Measurements from ENCODE around the gene PAK6.
A peak's percentile ranks its signal among the peaks of the same experiment; 100 is the strongest.

The PAK6 gene

GRCh38 chr15:40303576-40303975 lies 64.7 kb downstream of the PAK6 start:
- no peak for DNase-seq (ENCODE audit: low spot score)
- no peak for TF ChIP-seq CTCF (IDR thresholded peaks at IDR 0.05; ENCODE audit: extremely low read depth, insufficient read depth, missing control alignments)
- in situ Hi-C loops (cut with MboI; ENCODE audit: low pct_unique_long_range_greater_than_20kb, low sequenced_read_pairs, unreplicated experiment), result no loop called here

DNA sequence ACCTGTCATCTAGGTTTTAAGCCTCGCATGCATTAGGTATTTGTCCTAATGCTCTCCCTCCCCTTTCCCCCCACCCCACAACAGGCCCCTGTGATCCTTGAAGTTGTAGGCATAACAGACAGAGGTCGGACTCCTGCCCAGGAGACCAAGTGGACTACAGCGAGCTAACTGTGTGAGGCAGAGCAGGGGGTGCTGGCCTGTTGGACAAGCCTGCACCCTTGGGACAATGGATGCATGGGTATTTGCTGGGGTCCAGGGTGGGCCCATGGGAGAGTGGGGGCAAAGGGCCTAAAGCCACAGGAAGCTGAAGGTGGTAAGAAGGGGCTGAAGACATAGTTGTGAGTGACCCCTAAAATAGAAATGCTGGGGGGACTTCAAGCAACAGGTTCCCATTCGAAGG lies 66.4 kb downstream of the PAK6 start:
- in situ Hi-C loops (cut with MboI; ENCODE audit: low pct_unique_long_range_greater_than_20kb, low sequenced_read_pairs, unreplicated experiment), result no loop called here
- DNase-seq (ENCODE audit: low spot score), result no peak
- no peak for TF ChIP-seq CTCF (IDR thresholded peaks at IDR 0.05; ENCODE audit: extremely low read depth, insufficient read depth, missing control alignments)

DNA sequence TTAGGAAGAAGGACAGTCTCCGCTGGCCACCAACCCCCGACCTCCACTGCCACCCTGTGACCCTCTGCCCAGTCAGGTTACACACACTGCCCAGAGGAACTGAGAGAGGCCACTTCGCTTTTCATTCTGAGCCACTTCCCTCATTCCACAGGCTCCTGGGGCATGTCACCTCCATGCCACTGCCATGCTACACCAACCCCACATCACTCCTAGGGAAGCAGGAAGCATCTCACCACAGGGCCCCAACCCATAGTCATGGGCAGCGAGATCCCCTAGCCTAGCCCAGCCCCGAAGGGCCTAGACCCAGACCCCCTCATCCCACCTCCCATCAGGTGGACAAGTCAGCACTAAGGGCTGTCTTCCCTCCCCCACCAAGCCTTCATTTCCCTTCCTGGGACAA lies 67.5 kb downstream of the PAK6 start:
- DNase-seq (ENCODE audit: low spot score), result no peak
- in situ Hi-C loops (cut with MboI; ENCODE audit: low pct_unique_long_range_greater_than_20kb, low sequenced_read_pairs, unreplicated experiment), result no loop called here
- TF ChIP-seq CTCF (IDR thresholded peaks at IDR 0.05; ENCODE audit: extremely low read depth, insufficient read depth, missing control alignments), result no peak

- in situ Hi-C loops (cut with MboI; ENCODE audit: low pct_unique_long_range_greater_than_20kb, low sequenced_read_pairs, unreplicated experiment), result no loop called here
- no peak for DNase-seq (ENCODE audit: low spot score)
- TF ChIP-seq CTCF (IDR thresholded peaks at IDR 0.05; ENCODE audit: extremely low read depth, insufficient read depth, missing control alignments), result no peak
These were observed 68.0 kb downstream of the PAK6 start for GRCh38 chr15:40306908-40307307.

- DNase-seq (ENCODE audit: low spot score), result peak; percentile 71
- in situ Hi-C loops (cut with MboI; ENCODE audit: low pct_unique_long_range_greater_than_20kb, low sequenced_read_pairs, unreplicated experiment), result no loop called here
- peak; percentile 60 for TF ChIP-seq CTCF (IDR thresholded peaks at IDR 0.05; ENCODE audit: extremely low read depth, insufficient read depth, missing control alignments)
These were observed 68.8 kb downstream of the PAK6 start, which contains the start of gene PLCB2 for GRCh38 chr15:40307421-40308211. Gene PLCB2, minus strand, starts transcription at chr15:40307935. Its CDS starts 263 bp downstream, at chr15:40307672.

GRCh38 chr15:40309344-40309862 lies 70.5 kb downstream of the PAK6 start:
- in situ Hi-C loops (cut with MboI; ENCODE audit: low pct_unique_long_range_greater_than_20kb, low sequenced_read_pairs, unreplicated experiment), result no loop called here
- no peak for DNase-seq (ENCODE audit: low spot score)
- no peak for TF ChIP-seq CTCF (IDR thresholded peaks at IDR 0.05; ENCODE audit: extremely low read depth, insufficient read depth, missing control alignments)
